Erythroblast (primary cell): Measurements from ENCODE around the gene BIN1.

Source experiments
- GATA1 ChIP-seq: IDR thresholded peaks from 2 replicates; pipeline ENCODE4 v1.6.1; 2011; ENCODE audit warnings: low read depth, mild to moderate bottlenecking, control low read depth, low read length, moderate library complexity
- POLR2A ChIP-seq: IDR thresholded peaks from 2 replicates; pipeline ENCODE4 v1.6.1; 2011; ENCODE audit warnings: mild to moderate bottlenecking, low read length

- no peak for TF ChIP-seq POLR2A
- no peak for TF ChIP-seq GATA1
These were observed 81.4 kb downstream of the BIN1 start for GRCh38 chr2:127025359-127026166.
